ENCODE results near the gene ZBTB24. TPM values are rescaled to one million over a fixed set of nuclear protein-coding genes. Genes with fewer than 3 reads are reported as not detected.

ZBTB24 gene
- total RNA-seq, 4 donors from 2014 or later, result 6.5 to 9.6 (median 8.0) TPM

DNA sequence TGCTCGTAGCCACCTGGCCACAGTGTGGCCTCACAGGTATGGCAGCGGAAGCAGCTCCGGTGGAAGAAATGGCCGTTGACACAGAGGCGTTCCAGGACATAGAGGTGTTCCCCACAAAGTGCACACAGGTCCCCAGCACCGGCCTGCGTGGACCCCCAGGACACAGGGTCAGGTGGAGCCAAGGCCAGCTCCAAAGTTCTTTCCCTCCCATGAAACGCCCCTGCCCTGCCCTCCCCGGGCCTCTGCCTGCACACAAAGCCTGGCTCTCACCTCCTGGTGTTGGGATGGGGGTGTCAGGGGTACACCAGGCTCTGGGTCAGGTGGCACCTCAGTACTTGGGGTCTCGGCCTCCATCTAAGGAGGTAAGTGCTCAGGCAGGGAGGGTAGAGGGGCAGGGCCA lies 35.9 kb downstream of the ZBTB24 start:
- H3K36me3 ChIP-seq, result peaks cover 0 to 93% (median 6%) of the 10 kb centered on the region in 3 donors
- no peak for DNase-seq (ENCODE audit: low spot score in 2 of 2)
- no peaks in the 10 kb centered on the region for H3K27me3 ChIP-seq

DNA sequence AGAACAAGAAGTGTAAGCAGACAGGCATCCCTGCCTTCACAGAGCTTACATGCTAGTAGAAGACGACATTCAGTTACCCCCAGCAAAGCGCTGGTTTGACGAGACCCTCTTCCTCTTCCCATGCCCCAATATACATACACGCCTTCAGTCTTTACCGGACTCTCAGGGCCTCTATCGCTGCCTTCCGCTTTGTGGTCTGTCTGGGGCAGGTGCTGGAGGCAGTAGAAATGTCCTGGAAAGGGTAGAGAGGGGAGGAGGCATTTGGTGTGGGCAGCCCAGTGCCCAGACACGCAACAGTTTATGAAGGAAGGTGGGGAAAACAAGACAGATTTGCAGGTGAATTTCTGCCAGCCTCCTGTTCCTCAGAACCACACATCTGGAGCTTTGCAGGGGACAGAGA lies 36.5 kb downstream of the ZBTB24 start:
- no peak for DNase-seq (ENCODE audit: low spot score in 2 of 2)
- Histone ChIP-seq H3K36me3 (peaks cover 0 to 87% (median 2%) of the 10 kb centered on the region in 3 donors), H3K4me1 (peaks cover 0 to 23% (median 9%) of the 10 kb centered on the region in 4 donors), H3K9me3 (no peaks in the 10 kb centered on the region), H3K27ac (no peak overlapping the region), H3K4me3 (no peak overlapping the region), H3K27me3 (no peaks in the 10 kb centered on the region)
- TF ChIP-seq CTCF (IDR thresholded peaks at IDR 0.05) (no peak), POLR2A (IDR thresholded peaks at IDR 0.05) (no peak), EP300 (IDR thresholded peaks at IDR 0.05) (no peak)
- 70 to 92% methylated on average over 8 of the region's 8 CpGs for WGBS, 2 donors

More for the DNA sequence above, 35.9 kb downstream of the ZBTB24 start:
- Histone ChIP-seq H3K27ac (no peak overlapping the region), H3K9me3 (no peaks in the 10 kb centered on the region), H3K4me3 (no peak overlapping the region), H3K4me1 (peaks cover 0 to 18% (median 4%) of the 10 kb centered on the region in 4 donors)
- 82 to 90% methylated on average over 10 of the region's 10 CpGs for WGBS, 2 donors
- TF ChIP-seq POLR2A (IDR thresholded peaks at IDR 0.05), result no peak
- TF ChIP-seq EP300 (IDR thresholded peaks at IDR 0.05), result no peak
- TF ChIP-seq CTCF (IDR thresholded peaks at IDR 0.05), result no peak

GRCh38 chr6:109446072-109446471 lies 36.9 kb downstream of the ZBTB24 start:
- no peak for DNase-seq (ENCODE audit: low spot score in 2 of 2)
- H3K4me3 ChIP-seq, result no peak overlapping the region
- H3K36me3 ChIP-seq, result peaks cover 0 to 83% (median 0%) of the 10 kb centered on the region in 3 donors
- WGBS, 2 donors, result 80 to 84% methylated on average over 15 of the region's 15 CpGs
- TF ChIP-seq EP300 (IDR thresholded peaks at IDR 0.05), result no peak
- no peak for TF ChIP-seq POLR2A (IDR thresholded peaks at IDR 0.05)
- TF ChIP-seq CTCF (IDR thresholded peaks at IDR 0.05), result no peak
- no peak overlapping the region for H3K27ac ChIP-seq
- no peaks in the 10 kb centered on the region for H3K9me3 ChIP-seq
- H3K27me3 ChIP-seq, result no peaks in the 10 kb centered on the region
- peaks cover 0 to 27% (median 13%) of the 10 kb centered on the region in 4 donors for H3K4me1 ChIP-seq

GRCh38 chr6:109445382-109445781 lies 37.6 kb downstream of the ZBTB24 start:
- 89 to 92% methylated on average over 9 of the region's 9 CpGs for WGBS, 2 donors
- Histone ChIP-seq H3K36me3 (peaks cover 0 to 77% (median 0%) of the 10 kb centered on the region in 3 donors), H3K4me1 (peaks cover 0 to 27% (median 13%) of the 10 kb centered on the region in 4 donors), H3K27me3 (no peaks in the 10 kb centered on the region), H3K4me3 (no peak overlapping the region), H3K27ac (peak overlapping the region in 1 of 4 donors; percentile 21), H3K9me3 (no peaks in the 10 kb centered on the region)
- no peak for DNase-seq (ENCODE audit: low spot score in 2 of 2)
- TF ChIP-seq CTCF (IDR thresholded peaks at IDR 0.05) (no peak), POLR2A (IDR thresholded peaks at IDR 0.05) (no peak), EP300 (IDR thresholded peaks at IDR 0.05) (no peak)

DNA sequence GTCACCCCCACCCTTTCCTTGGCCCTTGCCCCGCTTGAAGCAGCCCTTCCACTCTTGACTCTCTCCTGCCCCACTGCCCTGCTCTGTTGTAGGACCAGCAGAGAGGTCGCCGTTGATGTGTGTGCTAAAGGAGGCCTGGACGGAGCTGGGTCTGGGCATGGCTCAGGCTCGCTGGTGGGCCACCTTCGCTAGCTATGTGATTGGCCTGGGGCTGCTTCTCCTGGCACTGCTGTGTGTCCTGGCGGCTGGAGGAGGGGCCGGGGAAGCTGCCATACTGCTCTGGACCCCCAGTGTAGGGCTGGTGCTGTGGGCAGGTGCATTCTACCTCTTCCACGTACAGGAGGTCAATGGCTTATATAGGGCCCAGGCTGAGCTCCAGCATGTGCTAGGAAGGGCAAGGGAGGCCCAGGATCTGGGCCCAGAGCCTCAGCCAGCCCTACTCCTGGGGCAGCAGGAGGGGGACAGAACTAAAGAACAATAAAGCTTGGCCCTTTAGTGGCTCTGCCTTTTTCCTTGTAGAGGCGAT lies 39.5 kb downstream of the ZBTB24 start:
- Histone ChIP-seq H3K27ac (peak overlapping the region in 2 of 4 donors; percentile 1 to 60), H3K4me1 (peaks cover 0 to 38% (median 14%) of the 10 kb centered on the region in 4 donors), H3K36me3 (peaks cover 0 to 59% (median 0%) of the 10 kb centered on the region in 3 donors), H3K27me3 (no peaks in the 10 kb centered on the region), H3K9me3 (no peaks in the 10 kb centered on the region), H3K4me3 (no peak overlapping the region)
- 85% methylated on average over 10 of the region's 10 CpGs for WGBS, 2 donors
- TF ChIP-seq POLR2A (IDR thresholded peaks at IDR 0.05), result no peak
- TF ChIP-seq EP300 (IDR thresholded peaks at IDR 0.05), result no peak
- TF ChIP-seq CTCF (IDR thresholded peaks at IDR 0.05), result no peak
- no peak for DNase-seq (ENCODE audit: low spot score in 2 of 2)
